HG03378 (cell line): ENCODE results near the gene COL1A1.
A peak's percentile ranks its signal among the peaks of the same experiment; 100 is the strongest.

Experiments used
- ATAC-seq: cut with Tn5 transposase; IDR thresholded peaks from one replicate; pipeline ENCODE4 v1.9.1; 2021; ENCODE audit warnings: mild to moderate bottlenecking, moderate library complexity; ENCODE audit not compliant: unreplicated experiment

The COL1A1 gene

DNA sequence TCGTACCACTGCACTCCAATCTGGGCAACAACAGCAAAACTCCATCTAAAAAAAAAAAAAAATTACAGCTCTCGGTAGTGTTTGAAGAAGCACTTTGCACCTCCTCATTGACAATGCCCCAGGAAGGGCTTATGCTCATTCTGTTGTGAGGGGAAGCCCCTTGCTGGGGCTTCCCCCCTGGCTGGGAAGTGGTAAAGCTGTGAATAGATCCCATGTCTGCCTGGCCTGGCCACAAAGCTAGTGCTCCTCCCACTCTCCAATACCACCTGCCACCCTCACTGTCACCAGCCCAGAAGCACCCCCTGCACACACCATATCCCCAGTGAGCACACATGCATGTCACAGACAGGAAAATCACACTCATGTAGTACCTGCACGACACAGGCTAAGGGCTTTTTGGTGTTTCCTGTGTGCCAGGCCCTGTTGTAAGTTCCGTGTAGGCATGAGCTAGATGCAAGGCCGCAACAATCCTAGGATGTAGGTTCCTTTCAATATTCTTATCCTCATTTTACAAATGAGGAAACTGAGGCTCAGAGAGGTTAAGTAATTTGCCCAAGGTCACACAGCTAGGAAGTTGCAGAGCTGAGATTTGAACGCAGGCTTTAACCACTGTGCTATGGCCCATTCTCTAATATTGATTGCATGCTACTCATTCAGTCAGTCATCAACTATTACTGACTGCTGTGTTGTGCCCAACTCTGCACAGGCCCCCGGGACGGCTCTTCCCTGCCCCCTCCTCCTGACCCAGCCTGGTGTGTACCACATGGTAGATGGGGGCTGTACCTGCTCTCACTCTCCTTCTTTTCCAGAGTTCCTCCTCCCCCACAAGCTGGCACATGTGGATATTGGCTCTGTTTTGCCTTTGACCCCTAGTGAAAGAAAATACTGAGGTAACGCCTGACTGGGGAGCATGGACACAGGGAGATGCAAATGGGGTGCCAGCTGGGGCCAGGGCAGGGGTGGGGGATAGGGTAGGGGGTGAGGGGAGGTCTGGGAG lies 11.9 kb upstream of the COL1A1 start:
- peak; percentile 88 for ATAC-seq

DNA sequence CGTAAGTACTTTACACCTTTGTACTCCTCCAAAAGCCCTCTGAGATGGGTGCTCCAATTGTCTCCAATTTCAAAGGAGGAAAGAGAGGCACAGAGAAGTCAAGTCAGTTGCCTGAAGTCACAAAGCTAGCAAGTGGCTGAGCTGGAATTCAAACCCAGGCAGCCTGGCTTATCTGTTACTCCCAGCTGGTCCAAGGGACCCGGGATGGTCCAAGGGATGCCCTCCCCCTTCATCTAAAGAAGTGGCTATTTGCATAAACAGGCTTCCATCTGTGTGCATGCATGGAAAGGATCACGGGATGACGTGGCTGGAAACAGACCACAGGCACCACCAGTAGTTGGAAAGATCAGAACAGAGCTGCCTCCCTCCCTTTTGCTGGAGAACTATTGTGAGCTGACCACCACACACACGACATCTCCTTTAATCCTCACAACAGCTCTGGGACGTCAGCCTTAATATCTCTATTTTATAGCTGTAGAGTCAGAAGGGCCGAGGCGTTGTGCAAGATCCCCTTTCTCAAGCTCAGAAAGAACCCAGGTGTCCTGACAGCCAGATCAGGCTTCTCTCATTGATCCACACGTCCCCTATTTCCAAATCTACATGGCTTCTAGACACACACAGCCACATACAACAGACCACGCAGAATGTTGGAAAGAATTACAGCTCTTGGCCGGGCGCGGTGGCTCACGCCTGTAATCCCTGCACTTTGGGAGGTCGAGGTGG lies 10.9 kb upstream of the COL1A1 start:
- no peak for ATAC-seq

DNA sequence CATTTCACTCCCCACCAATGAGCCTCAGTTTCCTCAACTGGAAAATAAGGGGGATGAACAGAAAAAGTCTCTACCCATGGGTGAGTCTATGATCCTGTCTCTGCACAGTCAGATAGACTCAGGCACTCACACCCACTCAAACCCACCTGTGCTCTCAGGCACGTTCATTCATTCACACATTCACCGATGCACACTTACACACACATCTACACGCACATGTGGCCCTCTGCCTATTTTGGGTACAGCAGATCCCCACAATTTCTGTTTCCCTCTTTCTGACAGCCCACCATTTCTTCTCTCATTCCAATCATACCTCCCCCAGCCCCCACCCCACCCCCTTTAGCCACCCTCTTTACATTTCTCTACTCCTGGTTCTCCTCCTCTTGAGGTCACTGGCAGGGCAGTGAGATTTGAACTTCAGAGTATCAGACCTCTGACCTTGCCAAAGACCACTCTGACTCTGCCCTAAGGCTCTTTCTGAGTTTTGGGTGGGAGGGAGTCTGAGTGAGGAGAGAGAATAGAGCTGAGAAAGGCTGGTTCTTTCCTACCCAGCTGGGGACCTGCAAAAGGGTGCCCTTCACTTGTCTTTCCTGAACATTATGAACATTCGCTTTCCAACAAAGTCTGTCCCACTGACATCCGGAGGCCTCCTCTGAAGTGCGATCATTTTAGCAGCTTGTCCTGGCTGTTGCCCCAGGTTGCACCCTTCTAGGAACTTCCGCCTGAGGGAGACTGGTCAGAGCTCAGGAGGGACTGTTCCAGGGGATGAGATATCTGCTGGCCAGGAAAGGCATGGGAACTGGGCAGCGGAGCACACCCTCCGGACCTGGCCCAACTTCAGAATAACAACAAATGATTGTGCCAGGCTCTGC lies 10.1 kb upstream of the COL1A1 start:
- no peak for ATAC-seq

DNA sequence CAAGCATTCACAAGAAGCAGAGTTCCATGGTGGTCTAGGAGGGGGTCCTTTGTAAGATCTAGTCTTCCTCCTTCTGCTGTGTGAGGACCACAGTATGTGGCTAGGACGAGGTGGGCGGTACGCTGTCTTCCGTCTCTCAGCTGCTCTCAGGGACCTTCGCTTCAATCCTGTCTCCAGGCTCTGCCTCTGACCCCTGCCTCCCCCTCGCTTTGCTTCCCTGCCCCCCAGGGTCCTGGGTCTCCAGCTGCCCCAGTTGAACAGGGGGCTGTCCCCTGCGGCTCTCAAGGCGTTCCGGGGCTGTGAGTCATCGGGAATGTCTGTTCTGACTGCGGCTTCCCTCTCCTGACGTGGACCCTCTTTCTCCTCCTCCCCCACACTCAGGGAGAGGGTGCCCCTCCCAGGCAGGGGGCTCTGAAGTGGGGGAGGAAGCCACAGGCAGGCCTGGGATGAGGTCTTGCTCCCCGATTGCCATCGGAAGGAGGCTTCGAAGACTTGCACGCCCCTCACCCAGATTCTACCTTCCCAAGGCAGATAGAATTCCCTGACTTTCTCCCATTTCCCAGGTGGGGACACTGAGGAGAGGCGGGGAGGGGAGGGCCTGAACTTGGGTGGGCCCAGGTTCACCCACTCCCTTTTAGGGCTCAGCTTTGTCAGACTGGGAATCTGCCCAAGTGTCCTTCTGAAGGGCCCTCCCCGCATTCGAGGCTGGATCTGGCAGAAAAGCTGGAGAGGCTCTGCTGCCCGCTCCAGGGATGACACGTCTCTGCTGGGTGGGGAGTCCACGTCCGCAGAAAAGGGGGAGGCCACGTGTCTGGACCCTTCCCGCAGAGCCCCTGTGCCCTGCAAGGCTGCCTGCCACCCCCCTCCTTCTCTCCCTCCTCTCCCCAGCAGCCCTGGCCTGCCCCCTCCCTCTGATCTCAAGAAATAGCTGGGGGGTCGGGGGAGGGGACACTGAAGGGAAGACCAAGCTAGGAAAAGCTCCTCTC lies 9.1 kb upstream of the COL1A1 start:
- no peak for ATAC-seq

DNA sequence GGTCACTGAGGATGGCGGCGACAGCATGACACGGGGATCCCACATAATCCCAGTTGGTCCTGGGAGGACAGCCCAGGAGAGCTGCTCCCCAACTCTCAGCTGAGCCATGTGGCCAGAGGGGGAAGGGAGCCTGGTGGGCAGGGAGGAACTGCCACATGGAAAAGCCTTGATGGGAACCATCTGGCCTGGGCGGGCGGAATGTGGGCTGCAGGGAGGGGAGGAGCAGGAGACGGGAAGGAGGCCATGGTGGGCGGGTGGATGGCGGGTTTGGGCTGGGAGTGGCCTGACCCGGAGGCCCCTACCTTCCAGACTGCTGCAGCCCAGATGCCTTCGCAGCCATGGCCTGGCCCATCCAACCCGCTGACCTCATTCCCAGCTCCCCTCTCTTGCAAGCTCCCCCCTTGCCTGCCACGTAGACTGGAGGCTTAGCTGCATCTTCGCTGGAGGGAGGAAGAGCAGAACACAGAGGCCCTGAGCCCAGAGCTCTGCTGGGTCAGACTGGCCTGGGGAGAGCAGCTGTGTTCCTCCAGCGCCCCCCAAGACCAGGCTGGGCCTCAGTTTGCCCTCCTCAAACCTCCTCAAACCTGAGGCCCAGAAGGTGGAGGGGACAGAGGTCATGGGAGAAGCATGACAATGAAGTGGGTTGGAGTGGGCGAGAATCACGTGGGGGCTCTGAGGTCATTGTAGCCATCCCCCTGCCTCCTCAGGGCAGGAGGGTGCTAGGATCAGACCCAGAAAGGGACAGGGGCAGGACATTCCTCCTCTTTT lies 8.2 kb upstream of the COL1A1 start:
- no peak for ATAC-seq

DNA sequence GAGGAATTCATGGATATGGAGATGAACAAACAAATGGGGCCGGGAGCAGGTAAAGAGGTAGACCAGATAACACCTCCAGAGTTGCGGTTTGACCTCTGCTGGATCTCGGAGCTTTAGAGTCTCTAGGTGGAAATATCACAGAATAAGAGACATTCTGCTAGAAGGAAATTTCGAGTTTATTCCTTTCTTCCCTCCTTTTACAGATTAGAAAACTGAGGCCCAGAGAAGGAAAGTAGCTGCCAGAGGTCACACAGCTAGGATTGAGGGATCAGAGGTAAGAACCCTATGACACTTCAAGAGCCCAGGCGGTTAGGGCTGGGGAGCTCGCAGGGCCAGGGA lies 7.7 kb upstream of the COL1A1 start:
- ATAC-seq, result no peak

DNA sequence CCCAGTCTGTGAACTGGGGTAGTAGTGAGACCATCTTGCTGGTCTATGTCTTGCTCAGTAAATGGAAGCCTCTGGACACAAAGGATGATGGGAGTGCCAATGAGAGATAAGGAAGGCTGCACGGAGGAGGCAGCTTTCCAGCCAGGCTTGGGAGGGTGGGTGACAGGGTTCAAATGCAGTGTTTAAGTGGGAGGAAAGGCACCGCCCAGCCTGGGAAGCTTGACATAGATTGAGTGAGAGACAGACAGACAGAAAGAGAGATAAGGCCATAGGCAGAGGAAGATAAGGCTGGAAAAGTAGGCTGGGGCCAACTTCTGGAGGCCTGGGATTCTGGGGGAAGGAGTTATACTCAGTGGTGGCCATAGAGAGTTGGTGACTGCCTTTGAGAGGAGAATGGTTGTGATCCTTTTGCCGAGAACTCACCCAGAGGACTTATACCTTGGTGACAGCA lies 7.2 kb upstream of the COL1A1 start:
- no peak for ATAC-seq

DNA sequence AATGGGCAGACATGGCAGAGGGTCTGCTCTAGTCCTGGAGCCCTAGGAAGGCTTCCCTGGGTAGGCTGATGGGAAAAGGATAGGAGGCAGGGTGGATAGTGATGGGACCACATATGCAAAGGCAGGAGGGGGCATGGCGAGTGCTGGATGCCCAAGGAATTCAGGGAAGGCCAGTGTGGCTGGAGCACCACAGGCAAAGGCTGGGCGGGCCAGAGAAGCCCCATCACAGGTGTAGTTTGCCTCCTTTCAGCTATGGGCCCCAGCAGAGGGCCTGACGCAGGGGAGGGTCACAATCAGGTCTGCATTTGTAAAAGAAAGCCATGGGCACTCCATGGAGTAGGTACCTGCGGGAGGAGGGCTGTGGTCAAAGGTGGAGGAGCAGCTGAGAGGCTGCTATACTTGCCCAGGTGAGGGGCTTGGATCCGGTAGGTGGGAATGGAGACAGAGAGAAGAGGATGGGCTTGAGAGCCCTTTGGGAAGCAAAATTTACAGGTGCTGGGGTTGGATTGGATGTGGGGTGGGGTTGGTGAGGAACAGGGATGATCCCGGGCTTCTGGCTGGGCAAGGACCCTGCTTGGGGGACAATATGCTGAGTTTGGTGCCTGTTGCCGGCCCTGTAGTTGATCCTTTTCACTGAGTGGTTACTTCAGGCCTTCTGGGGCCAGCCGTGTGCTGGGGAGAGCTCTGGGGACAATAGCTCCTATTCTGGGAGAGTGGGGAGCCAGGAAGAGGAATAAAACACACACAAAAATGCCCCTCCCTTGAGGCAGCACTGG lies 6.5 kb upstream of the COL1A1 start:
- no peak for ATAC-seq

DNA sequence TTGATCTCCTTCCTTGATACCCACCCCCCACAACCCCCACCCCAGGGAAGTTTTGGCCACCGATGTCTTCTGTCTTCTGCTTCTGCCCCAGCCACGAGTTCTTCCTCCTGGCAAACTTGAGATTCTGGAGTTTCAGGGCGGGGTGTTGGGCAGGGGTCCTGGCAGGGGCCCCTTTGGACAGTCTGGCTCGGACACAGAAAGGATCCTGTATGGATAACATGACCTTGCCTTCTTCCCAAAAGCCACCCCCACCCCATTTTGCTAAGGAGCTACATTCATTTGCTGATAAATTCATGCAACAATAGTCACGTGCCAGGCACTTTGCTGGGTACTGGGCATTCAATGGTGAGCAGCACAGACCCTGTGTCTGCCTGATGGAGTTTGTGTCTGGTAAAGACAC lies 5.9 kb upstream of the COL1A1 start:
- ATAC-seq, result no peak

DNA sequence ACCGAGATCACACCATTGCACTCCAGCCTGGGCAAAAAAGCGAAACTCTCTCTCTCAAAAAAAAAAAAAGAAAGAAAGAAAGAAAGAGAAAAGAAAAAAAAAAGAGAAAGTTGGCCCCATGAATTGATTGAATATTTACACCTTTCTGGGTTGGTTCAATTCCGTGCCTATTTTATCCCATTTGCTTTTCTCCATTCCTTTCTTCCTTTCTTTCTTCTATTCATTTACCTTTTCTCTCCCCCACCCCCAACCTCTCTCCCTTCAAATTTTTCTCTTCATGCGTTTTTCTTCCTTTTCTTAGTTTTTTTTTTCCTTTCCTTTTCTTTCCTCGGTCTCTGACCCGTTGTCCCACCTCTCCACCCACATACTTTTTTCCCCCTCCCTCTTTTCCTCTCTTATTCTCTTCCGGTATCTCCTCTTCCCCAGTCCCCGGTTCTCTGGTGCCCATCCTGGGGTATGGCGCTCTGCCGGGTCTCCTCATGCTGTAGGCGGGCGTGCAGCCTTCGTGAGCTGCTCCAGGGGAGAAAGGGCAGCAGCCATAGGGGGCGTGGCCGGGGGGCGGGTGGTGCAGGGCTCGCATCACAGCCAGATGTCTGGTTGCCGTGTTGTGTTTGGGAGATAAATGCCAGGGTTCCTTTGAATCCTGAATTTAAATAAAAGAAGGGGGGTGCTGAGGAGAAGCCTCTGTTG lies 5.3 kb upstream of the COL1A1 start:
- no peak for ATAC-seq

DNA sequence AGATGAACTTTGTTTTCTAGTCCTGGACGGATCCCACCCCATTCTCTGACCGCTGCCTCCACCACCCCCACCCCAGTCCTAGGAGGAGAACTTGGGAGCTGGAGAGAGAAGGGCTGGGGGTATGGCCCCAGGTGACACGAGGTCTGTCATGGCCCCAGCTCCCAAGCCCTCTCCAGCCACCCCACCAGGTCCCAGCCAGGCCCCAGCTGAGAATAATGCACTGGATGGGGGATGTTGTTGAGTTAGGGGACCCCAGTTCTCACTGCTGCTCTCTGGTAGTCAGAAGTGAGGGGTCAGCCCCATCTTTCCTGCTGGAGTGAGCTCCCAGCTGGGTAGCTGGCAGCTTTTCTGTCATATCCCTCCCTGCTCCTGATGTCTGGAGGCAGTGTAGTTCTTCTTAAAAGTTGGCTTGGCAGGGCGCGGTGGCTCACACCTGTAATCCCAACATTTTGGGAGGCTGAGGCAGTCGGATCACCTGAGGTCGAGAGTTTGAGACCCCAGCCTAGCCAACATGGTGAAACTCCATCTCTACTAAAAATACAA lies 4.6 kb upstream of the COL1A1 start:
- ATAC-seq, result no peak

DNA sequence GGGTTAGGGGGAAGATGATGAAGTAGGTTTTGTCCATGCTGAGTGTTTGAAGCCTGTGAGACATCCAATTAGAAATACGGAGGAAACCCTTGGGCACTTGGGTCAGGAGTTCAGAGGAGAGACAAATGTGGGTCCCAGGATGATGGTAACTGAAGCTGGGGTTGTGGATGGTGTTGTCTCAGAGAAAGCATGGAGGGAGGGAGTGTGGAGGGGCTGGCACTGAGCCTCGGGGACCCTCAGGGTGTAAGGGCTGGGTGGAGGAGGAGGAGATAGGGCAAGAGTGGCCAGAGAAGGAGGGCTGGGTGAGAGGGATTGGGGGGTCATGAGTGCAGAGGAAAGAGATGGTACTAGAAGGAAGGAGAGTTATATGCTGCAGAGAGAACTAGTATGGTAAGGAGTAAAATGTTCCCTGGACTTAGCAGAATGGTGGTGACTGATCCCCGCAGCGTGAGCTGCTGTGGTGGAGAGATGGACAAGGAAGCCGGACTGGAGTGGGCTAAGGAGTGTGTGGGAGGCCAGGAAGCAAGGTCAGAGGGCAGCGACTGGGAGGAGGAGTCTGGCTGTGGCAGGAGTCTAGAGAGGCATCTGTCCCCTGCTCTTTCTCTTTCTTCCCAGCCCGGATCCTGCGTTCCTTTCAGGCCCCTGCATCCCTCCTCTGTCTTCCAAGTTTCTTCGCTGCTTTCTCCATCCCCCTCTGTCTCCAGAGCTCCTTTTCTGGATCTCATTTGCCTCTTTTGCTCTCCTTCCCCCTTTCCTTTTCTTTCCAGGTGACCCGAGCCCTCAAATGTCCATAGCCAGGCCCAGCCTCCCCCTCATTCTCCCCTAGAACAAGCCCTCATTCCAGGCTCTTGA lies 3.9 kb upstream of the COL1A1 start:
- no peak for ATAC-seq

DNA sequence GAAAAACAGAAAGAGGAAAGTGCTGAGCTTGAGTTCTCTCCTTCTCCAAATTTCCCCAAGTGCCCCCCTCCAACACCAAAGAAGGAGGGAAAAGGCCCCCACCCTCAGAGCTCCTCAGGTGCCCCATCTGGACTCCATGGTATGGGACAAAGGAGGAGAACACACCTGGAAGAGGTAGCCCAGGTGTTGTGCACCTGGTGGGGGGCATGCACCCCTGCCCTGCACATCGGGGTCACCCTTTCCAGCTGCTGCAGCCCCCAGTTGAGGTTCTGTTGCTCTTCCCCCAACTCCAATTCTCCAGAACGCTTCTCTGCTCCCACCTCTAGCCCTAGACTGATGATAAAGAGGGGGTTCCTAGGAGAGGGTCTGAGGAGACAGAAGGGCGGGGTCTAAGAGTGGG lies 3.0 kb upstream of the COL1A1 start:
- ATAC-seq, result no peak

DNA sequence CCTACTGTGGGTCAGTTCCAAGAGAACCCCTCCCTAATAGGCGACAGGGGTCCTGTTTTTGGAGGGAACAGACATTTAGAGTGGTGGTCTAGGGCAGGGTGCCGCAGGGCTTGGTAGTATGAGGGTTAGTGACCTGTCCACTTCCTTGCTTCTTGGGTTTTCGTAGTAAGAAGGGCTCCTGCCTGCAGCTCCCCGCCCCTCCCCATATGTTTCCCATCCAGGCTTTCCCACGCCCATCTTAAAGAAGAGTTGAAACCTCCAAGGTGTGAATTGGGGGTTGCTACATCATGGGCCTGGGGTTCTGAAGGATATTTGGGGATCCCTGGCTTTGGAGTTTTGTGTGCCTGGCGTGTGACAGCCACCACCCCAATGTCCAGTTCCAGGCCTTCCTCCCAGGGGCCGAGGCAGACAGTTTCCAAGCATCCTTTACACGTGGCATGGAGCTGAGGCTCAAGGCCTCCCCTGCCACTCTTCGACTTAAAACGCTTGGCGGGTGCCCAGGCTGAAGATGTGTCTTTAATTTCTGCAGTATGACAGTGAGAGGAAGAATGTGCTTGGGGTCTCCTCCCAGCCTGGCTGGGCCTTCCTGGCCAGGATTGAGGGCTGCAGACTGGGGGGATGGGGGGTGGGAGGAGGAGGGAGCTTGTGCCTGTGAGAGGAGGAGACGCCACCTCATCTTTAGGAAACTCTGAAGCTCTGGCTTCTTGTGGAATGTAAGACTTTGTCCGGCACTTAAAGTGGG lies 2.3 kb upstream of the COL1A1 start:
- ATAC-seq, result no peak

DNA sequence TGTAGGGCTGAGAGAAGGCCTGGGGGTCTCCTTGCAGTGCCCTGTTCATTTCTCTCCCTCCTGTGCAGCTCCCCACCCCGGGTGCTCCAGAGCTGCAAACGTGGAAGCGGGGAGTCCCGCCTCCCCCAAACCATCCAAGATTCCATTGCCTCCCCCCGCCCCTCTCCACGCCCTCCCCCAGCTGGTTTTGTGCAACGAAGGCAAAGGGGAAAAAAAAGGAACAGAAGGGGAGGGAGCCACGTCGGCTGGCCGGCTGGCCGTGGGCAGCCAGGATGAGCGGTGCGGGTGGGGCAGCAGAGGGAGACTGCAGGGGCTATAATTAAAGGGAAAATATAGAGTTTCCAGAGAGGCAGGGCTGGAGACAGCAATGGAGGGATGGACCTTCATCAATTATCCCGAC lies 1.7 kb upstream of the COL1A1 start:
- no peak for ATAC-seq
